Duodenal mucosa (tissue), 2 donors: ENCODE results near the gene SNRNP25.
"Not testable (repeated sequence)": the region's sequence is repeated elsewhere in the genome, so short reads cannot be mapped to it uniquely, and the experiment has no call there.

Experiments used
- H3K27ac ChIP-seq: one replicate; pipeline ENCODE4 v1.7.0; 2013; ENCODE audit warnings: low read depth, low read length
- H3K27me3 ChIP-seq, 2 donors: one replicate each; pipeline ENCODE4 v1.7.0; 2013; ENCODE audit warnings: low read length in 2 of 2, control low read depth in 1 of 2; ENCODE audit not compliant: insufficient read depth in 2 of 2, control insufficient read depth in 1 of 2
- H3K36me3 ChIP-seq, 2 donors: one replicate each; pipeline ENCODE4 v1.7.0; 2013; ENCODE audit warnings: low read length in 2 of 2, control low read depth in 1 of 2; ENCODE audit not compliant: insufficient read depth in 2 of 2, control insufficient read depth in 1 of 2
- H3K4me1 ChIP-seq, 2 donors: one replicate each; pipeline ENCODE4 v1.7.0; 2013; ENCODE audit warnings: low read length in 2 of 2, control low read depth in 1 of 2; ENCODE audit not compliant: insufficient read depth in 2 of 2, control insufficient read depth in 1 of 2
- H3K4me3 ChIP-seq, 2 donors: one replicate each; pipeline ENCODE4 v1.7.0; 2013; ENCODE audit warnings: low read length in 2 of 2, low read depth in 1 of 2
- H3K9ac ChIP-seq, 2 donors: one replicate each; pipeline ENCODE4 v1.7.0; 2013; ENCODE audit warnings: low read length in 2 of 2, low read depth in 1 of 2
- H3K9me3 ChIP-seq, 2 donors: one replicate each; pipeline ENCODE4 v1.7.0; 2013; ENCODE audit warnings: low read length in 2 of 2, control low read depth in 1 of 2; ENCODE audit not compliant: control insufficient read depth in 1 of 2

SNRNP25 gene

GRCh38 chr16:33877-34647 is 19.6 kb upstream of the SNRNP25 start:
- Histone ChIP-seq H3K4me3 (no peak overlapping the region), H3K4me1 (peaks cover under 1 to 8% of the 10 kb centered on the region in 2 donors), H3K9me3 (no peaks in the 10 kb centered on the region), H3K27me3 (no peaks in the 10 kb centered on the region), H3K36me3 (no peaks in the 10 kb centered on the region), H3K27ac (no peak overlapping the region), H3K9ac (peak overlapping the region in 1 of 2 donors; percentile 17)

DNA sequence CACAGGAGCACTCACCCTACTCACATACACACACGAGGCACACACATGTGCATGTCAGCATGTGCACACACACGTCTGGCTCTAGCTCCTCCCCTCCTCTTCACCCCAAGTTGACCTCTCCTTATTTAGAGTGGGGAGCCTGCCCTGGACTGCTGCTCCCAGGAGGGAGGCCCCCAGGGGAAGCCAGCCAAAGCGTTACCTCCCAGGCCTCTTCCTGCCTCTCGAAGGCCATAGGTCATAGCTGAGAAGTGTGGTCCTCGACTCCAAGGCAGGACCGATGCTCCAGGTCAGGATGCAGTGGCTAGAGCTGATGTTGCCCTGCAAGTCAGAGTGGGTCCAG is 19.0 kb upstream of the SNRNP25 start:
- no peak overlapping the region for H3K27ac ChIP-seq
- H3K27me3 ChIP-seq = no peaks in the 10 kb centered on the region
- no peaks in the 10 kb centered on the region for H3K9me3 ChIP-seq
- peak overlapping the region in 1 of 2 donors; percentile 17 for H3K9ac ChIP-seq
- no peaks in the 10 kb centered on the region for H3K36me3 ChIP-seq
- H3K4me3 ChIP-seq = no peak overlapping the region
- H3K4me1 ChIP-seq = peaks cover 4 to 11% of the 10 kb centered on the region in 2 donors

DNA sequence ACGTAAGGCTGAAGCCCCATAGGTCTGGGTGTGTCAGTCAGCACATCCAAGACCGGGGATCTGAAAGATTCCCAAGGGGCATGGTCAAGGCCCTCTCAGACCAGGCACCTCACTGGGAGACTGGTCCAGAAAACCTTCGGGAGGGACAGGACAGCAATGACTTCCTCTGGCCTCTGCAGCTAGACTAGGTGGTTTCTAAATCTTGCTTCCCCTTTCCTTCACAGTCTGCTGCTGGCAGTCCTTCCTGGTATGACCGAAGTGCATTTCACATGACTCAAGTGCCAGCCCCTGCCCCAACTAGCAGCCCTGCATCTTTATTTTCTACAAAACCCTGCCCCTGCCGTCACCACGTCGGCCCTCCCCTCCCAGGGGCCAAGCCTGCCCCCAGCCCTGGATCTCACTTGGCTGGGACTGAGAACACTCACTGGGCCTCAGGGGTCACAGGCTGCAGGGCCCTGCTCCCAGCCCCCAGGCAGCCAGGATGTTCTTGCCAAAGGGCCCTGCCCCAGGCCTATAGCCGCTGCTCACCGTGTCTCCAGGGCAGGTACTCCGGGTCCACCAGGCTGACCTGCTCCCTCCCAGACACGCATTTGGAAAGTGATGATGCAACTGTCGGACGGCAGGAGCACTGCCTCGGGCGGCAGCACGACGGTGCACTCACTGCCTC is 18.5 kb upstream of the SNRNP25 start:
- Histone ChIP-seq H3K4me3 (no peak overlapping the region), H3K9ac (peak overlapping the region in 1 of 2 donors; percentile 17), H3K27ac (peak overlapping the region; percentile 10), H3K36me3 (no peaks in the 10 kb centered on the region), H3K4me1 (peaks cover 4 to 11% of the 10 kb centered on the region in 2 donors), H3K27me3 (no peaks in the 10 kb centered on the region), H3K9me3 (no peaks in the 10 kb centered on the region)

DNA sequence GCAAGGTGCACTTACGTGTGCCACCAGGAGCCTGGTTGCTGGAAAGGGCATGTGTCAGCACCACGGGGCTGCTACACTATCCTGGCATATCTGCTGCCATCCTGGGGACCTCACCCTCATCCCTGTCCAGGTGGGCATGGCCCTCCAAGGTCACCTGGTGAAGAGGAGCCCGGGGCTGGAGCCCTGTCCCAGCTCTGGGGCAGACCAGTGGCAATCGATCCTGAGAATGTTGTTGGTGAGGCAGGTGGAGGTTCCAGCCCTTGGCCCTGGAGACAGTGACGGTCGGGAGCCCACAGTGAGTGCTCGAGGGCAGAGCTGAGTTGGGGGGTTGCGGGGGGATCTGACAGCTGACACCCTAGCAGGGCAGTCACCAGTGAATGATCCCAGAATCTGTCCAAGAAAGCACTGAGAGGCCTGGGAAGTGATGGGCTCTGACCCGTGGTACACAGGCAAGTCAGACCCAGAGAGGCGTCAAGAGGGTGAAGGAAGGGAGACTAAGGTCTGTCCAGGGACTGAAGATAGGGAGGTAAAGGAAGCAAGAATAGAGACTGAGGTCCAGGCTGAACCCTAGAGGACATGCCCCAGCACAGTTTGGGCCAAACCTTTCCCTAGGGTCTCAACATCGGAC is 17.8 kb upstream of the SNRNP25 start:
- Histone ChIP-seq H3K9ac (no peak overlapping the region), H3K27me3 (no peaks in the 10 kb centered on the region), H3K4me1 (peaks cover 4 to 11% of the 10 kb centered on the region in 2 donors), H3K36me3 (no peaks in the 10 kb centered on the region), H3K27ac (no peak overlapping the region), H3K9me3 (no peaks in the 10 kb centered on the region), H3K4me3 (no peak overlapping the region)

DNA sequence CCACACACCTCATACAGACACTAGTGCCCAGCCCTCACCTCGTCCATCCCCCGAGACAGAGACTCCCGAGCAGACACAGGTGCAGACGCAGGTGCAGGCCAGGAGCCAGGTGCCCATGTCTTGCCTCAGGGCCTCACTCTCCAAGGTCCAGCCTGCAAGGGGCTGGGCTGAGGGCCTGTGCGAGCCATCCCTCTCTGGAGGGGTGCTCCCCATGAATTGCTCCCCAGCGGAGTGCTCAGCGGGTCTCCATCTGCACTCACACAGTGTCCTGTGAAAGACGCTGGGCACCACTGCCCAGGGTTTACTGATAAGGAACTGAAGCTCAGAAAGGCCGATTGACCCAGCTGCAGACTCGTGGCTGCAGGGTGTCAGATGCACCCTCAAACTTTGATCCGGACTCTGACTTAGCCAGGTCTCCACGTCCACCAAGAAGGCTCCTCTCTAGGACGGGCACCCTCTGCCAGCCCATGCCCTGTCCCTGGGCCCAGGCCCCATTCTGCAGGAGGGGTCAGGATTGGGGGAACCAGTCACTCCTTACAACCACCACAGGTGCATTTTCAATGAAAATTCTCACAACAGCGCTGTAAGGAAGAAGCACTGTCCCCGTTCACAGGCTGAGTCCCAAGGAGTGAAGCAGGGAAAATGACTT is 17.2 kb upstream of the SNRNP25 start:
- Histone ChIP-seq H3K9ac (no peak overlapping the region), H3K4me1 (peaks cover 4 to 11% of the 10 kb centered on the region in 2 donors), H3K9me3 (no peaks in the 10 kb centered on the region), H3K27ac (no peak overlapping the region), H3K36me3 (peaks cover 0 to under 1% of the 10 kb centered on the region in 2 donors), H3K4me3 (no peak overlapping the region), H3K27me3 (no peaks in the 10 kb centered on the region)

DNA sequence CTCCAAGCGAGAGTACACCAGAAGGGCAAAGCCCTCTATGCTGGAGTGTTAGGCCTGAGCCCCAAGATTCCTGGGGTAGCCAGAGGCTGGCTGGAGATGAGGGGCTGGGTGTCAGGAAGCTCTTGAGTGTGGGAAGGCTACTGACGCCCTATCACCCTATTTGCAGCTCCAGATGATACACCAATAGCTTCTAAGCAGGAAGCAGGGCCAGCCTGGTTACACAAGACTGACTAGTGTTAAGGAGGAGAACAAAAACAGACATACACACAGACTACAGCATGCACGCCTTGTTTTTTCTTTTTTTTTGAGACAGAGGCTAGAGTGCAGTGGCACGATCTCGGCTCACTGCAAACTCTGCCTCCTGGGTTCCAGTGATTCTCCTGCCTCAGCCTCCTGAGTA is 16.1 kb upstream of the SNRNP25 start:
- Histone ChIP-seq H3K27me3 (no peaks in the 10 kb centered on the region), H3K9me3 (no peaks in the 10 kb centered on the region), H3K9ac (no peak overlapping the region), H3K36me3 (peaks cover 0 to 8% of the 10 kb centered on the region in 2 donors), H3K4me1 (peaks cover 4 to 11% of the 10 kb centered on the region in 2 donors), H3K27ac (no peak overlapping the region), H3K4me3 (no peak overlapping the region)

DNA sequence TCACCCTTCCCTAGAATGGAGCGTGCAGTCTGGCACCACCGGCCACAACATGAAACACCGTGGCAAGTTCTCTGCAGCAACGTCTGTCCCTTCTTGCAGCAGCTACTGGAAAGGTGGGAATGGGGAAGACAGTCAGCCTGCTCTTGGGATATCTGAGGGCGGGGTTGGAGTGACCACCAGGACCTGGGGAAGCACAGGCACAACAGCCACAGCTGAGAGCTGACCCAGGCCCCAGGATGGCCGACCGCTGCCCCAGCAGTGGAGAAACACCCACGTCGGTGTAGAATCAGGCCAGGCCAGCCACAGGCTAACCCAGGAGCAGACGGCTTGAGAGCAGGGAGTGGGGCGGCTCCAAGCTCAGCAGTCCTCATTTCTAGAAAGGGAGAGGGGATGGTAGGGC is 15.4 kb upstream of the SNRNP25 start:
- H3K4me1 ChIP-seq = peaks cover 4 to 11% of the 10 kb centered on the region in 2 donors
- H3K27ac ChIP-seq, H3K27me3 ChIP-seq, H3K9ac ChIP-seq, H3K9me3 ChIP-seq, H3K4me3 ChIP-seq: not testable (repeated sequence)
- H3K36me3 ChIP-seq = peaks cover 0 to 14% of the 10 kb centered on the region in 2 donors

DNA sequence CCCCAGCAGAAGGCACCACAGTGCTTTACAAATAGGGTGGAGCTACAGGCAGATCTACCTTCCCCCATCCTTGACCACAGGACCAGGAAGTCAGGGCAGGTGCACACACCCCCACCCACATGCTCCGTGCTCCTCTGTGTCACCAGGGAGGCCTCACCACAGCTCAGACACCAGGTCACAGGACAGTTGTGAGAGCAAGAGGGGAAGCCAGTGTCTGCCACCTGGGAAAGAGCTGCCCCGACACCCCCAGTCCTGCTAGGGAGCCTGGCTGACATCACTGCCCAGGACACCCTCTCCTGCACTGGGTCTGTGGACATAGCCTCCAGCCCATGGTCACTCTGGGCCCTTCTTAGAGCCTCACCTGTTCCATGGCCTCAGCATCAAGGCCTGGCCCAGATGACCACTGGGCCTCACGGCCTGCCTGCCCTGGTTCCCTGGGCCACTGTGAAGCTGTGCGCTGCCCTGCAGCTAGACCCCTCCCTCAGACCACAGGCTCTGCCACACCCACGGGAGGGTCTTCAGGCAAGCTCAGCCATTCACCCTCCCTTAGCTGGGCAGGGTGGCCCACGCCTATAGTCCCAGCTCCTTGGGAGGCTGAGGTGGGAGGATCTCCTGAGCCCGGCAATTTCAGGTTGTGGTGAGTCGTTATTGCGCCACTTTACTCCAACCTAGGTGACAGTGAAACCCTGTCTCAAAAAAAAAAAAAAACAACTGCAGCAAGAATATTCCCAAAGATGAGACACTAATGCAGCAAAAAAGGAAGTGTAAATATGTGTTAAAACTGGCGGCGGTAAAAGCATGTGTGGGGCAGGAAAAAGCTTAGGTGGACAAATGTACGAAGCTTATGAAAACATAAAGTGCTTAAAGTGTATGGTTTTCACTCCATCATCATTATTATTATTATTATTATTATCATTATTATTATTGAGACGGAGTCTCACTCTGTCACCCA is 14.4 kb upstream of the SNRNP25 start:
- Histone ChIP-seq H3K9me3 (no peaks in the 10 kb centered on the region), H3K27ac (no peak overlapping the region), H3K4me1 (peaks cover 4 to 11% of the 10 kb centered on the region in 2 donors), H3K4me3 (no peak overlapping the region), H3K27me3 (no peaks in the 10 kb centered on the region), H3K9ac (peak overlapping the region in 1 of 2 donors; percentile 40), H3K36me3 (peaks cover 0 to 22% of the 10 kb centered on the region in 2 donors)

GRCh38 chr16:41439-42068 is 12.1 kb upstream of the SNRNP25 start:
- no peak overlapping the region for H3K9ac ChIP-seq
- peaks cover 4 to 33% of the 10 kb centered on the region in 2 donors for H3K36me3 ChIP-seq
- H3K27ac ChIP-seq = no peak overlapping the region
- no peaks in the 10 kb centered on the region for H3K9me3 ChIP-seq
- no peaks in the 10 kb centered on the region for H3K27me3 ChIP-seq
- peaks cover 4 to 11% of the 10 kb centered on the region in 2 donors for H3K4me1 ChIP-seq
- no peak overlapping the region for H3K4me3 ChIP-seq
